ENCODE results near the gene TKFC. TPM values are rescaled to one million over a fixed set of nuclear protein-coding genes. Genes with fewer than 3 reads are reported as not detected.

Gene TKFC
- total and polyA plus RNA-seq, 4 donors: 15.7 to 134 (median 53.4) TPM

- 95% methylated on average over 15 of the region's 15 CpGs for WGBS
- H3K4me1 ChIP-seq (ENCODE audit: control insufficient read depth in 4 of 4, insufficient read depth in 4 of 4, low read length in 3 of 4): peaks cover 3 to 30% (median 23%) of the 10 kb centered on the region in 4 donors
- TF ChIP-seq TAF1 (conservative IDR thresholded peaks at IDR 0.05) (no peak), ATF3 (IDR thresholded peaks at IDR 0.05) (no peak), CTCF (IDR thresholded peaks at IDR 0.05; ENCODE audit: low read depth, low read length, missing input control) (no peak), JUND (IDR thresholded peaks at IDR 0.05) (no peak), HNF4G (IDR thresholded peaks at IDR 0.05) (no peak), ZBTB33 (IDR thresholded peaks at IDR 0.05) (no peak), RXRA (IDR thresholded peaks at IDR 0.05) (no peak), RAD21 (IDR thresholded peaks at IDR 0.05) (no peak)
- no peaks in the 10 kb centered on the region for H3K27me3 ChIP-seq (ENCODE audit: control insufficient read depth in 4 of 4, insufficient read depth in 4 of 4, low read length in 3 of 4)
- H3K9ac ChIP-seq (ENCODE audit: low read depth in 1 of 2, low read length in 2 of 2): no peak overlapping the region
- H3K9me3 ChIP-seq (ENCODE audit: control insufficient read depth in 4 of 4, low read length in 3 of 4): no peaks in the 10 kb centered on the region
- no peak for DNase-seq (ENCODE audit: low spot score)
- H3K36me3 ChIP-seq (ENCODE audit: control insufficient read depth in 4 of 4, insufficient read depth in 3 of 4, low read depth in 1 of 4, low read length in 3 of 4): peaks cover 3 to 40% (median 26%) of the 10 kb centered on the region in 4 donors
- no peak overlapping the region for H3K4me3 ChIP-seq (ENCODE audit: low read depth in 1 of 3, low read length in 3 of 3)
- H3K27ac ChIP-seq (ENCODE audit: low read depth in 1 of 2, low read length in 2 of 2): no peak overlapping the region
Observed at GRCh38 chr11:61337706-61338470, 4.9 kb downstream of the TKFC start.

GRCh38 chr11:61338783-61339489, 5.9 kb downstream of the TKFC start:
- 90% methylated on average over 26 of the region's 26 CpGs for WGBS
- Histone ChIP-seq H3K4me1 (ENCODE audit: control insufficient read depth in 4 of 4, insufficient read depth in 4 of 4, low read length in 3 of 4) (peaks cover 2 to 25% (median 18%) of the 10 kb centered on the region in 4 donors), H3K27me3 (ENCODE audit: control insufficient read depth in 4 of 4, insufficient read depth in 4 of 4, low read length in 3 of 4) (no peaks in the 10 kb centered on the region), H3K27ac (ENCODE audit: low read depth in 1 of 2, low read length in 2 of 2) (no peak overlapping the region), H3K4me3 (ENCODE audit: low read depth in 1 of 3, low read length in 3 of 3) (no peak overlapping the region), H3K9me3 (ENCODE audit: control insufficient read depth in 4 of 4, low read length in 3 of 4) (no peaks in the 10 kb centered on the region), H3K36me3 (ENCODE audit: control insufficient read depth in 4 of 4, insufficient read depth in 3 of 4, low read depth in 1 of 4, low read length in 3 of 4) (peaks cover 5 to 50% (median 34%) of the 10 kb centered on the region in 4 donors), H3K9ac (ENCODE audit: low read depth in 1 of 2, low read length in 2 of 2) (no peak overlapping the region)
- no peak for DNase-seq (ENCODE audit: low spot score)
- TF ChIP-seq REST (IDR thresholded peaks at IDR 0.05): no peak
- no peak for TF ChIP-seq RXRA (IDR thresholded peaks at IDR 0.05)
- TF ChIP-seq JUND (IDR thresholded peaks at IDR 0.05): no peak
- no peak for TF ChIP-seq GABPA (IDR thresholded peaks at IDR 0.05 in 1 of 2, conservative IDR thresholded peaks at IDR 0.05 in 1 of 2)
- no peak for TF ChIP-seq NR2F2 (IDR thresholded peaks at IDR 0.05)
- no peak for TF ChIP-seq TAF1 (conservative IDR thresholded peaks at IDR 0.05)
